ENCODE data around the gene BCAS2. TPM values are rescaled to one million over a fixed set of nuclear protein-coding genes. Genes with fewer than 3 reads are reported as not detected.

The BCAS2 gene
- total and polyA plus RNA-seq, 2 experiments from 2014 or later, result 53.5 to 58.0 TPM

GRCh38 chr1:114587203-114587991, 6.0 kb upstream of the BCAS2 start:
- no peaks in the 10 kb centered on the region for H3K36me3 ChIP-seq (replicated peaks; ENCODE audit: insufficient read depth, low read depth)
- WGBS (ENCODE audit: low lambda C conversion rate, missing lambda C conversion rate), result 97% methylated on average over 16 of the region's 16 CpGs
- H3K9me2 ChIP-seq (replicated peaks; ENCODE audit: insufficient read depth), result no peaks in the 10 kb centered on the region
- H3K4me3 ChIP-seq, result no peak overlapping the region
- H3K27me3 ChIP-seq, result no peaks in the 10 kb centered on the region
- H3K27ac ChIP-seq, result no peak overlapping the region
- no peak overlapping the region for H2AFZ ChIP-seq
- H4K20me1 ChIP-seq (ENCODE audit: insufficient read depth, poor library complexity, severe bottlenecking), result no peaks in the 10 kb centered on the region
- H3K79me2 ChIP-seq, result no peaks in the 10 kb centered on the region
- no peak overlapping the region for H3K4me2 ChIP-seq
- TF ChIP-seq EZH2phosphoT487 (IDR thresholded peaks at IDR 0.05; ENCODE audit: low read depth, severe bottlenecking, unreplicated experiment), result no peak
- no peaks in the 10 kb centered on the region for H3K4me1 ChIP-seq (ENCODE audit: insufficient read depth)
- no peak for DNase-seq (ENCODE audit: low spot score)
- no peaks in the 10 kb centered on the region for H3K9me3 ChIP-seq (ENCODE audit: low read depth)

- Histone ChIP-seq H4K20me1 (ENCODE audit: insufficient read depth, poor library complexity, severe bottlenecking) (no peaks in the 10 kb centered on the region), H3K36me3 (replicated peaks; ENCODE audit: insufficient read depth, low read depth) (no peaks in the 10 kb centered on the region), H3K9me2 (replicated peaks; ENCODE audit: insufficient read depth) (no peaks in the 10 kb centered on the region), H3K79me2 (no peaks in the 10 kb centered on the region), H3K4me1 (ENCODE audit: insufficient read depth) (no peaks in the 10 kb centered on the region), H3K9me3 (ENCODE audit: low read depth) (no peaks in the 10 kb centered on the region), H3K4me3 (no peak overlapping the region), H3K27me3 (no peaks in the 10 kb centered on the region), H2AFZ (no peak overlapping the region), H3K4me2 (no peak overlapping the region), H3K27ac (no peak overlapping the region)
- WGBS (ENCODE audit: low lambda C conversion rate, missing lambda C conversion rate), result 87% methylated on average over 5 of the region's 5 CpGs
- TF ChIP-seq CTCF (IDR thresholded peaks at IDR 0.05; ENCODE audit: poor library complexity) (no peak), EZH2phosphoT487 (IDR thresholded peaks at IDR 0.05; ENCODE audit: low read depth, severe bottlenecking, unreplicated experiment) (no peak), EZH2 (IDR thresholded peaks at IDR 0.05; ENCODE audit: borderline replicate concordance) (no peak)
- DNase-seq (ENCODE audit: low spot score), result no peak
These were observed 5.2 kb upstream of the BCAS2 start for GRCh38 chr1:114586513-114587047.

DNA sequence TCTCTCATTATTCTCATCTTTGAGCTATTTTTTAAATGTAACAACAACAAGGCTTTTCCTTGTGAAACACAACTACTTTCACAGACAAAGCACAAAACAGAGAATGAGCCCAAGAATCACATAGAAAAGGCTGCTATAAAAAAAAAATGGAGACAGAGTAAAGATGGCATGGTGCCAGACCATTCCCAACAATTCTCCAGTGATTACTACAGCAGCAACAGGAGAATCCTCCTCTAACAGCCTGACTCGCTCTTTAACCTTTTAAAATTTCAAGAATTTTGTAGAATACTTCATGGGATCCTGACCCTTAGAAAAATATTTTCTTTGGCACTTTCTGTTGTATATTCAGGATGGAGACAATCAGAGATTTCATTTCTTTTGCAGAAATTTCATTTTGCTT, 3.8 kb upstream of the BCAS2 start:
- Histone ChIP-seq H3K9me2 (replicated peaks; ENCODE audit: insufficient read depth) (no peaks in the 10 kb centered on the region), H3K27me3 (no peaks in the 10 kb centered on the region), H3K4me1 (ENCODE audit: insufficient read depth) (peaks cover 3% of the 10 kb centered on the region), H4K20me1 (ENCODE audit: insufficient read depth, poor library complexity, severe bottlenecking) (no peaks in the 10 kb centered on the region), H2AFZ (no peak overlapping the region), H3K79me2 (peaks cover 9% of the 10 kb centered on the region), H3K27ac (no peak overlapping the region), H3K36me3 (replicated peaks; ENCODE audit: insufficient read depth, low read depth) (no peaks in the 10 kb centered on the region), H3K4me3 (no peak overlapping the region), H3K9me3 (ENCODE audit: low read depth) (no peaks in the 10 kb centered on the region), H3K4me2 (no peak overlapping the region)
- 91% methylated on average over 1 of the region's 1 CpG for WGBS (ENCODE audit: low lambda C conversion rate, missing lambda C conversion rate)
- TF ChIP-seq EZH2 (IDR thresholded peaks at IDR 0.05; ENCODE audit: borderline replicate concordance) (no peak), CTCF (IDR thresholded peaks at IDR 0.05; ENCODE audit: poor library complexity) (no peak), EZH2phosphoT487 (IDR thresholded peaks at IDR 0.05; ENCODE audit: low read depth, severe bottlenecking, unreplicated experiment) (no peak)
- no peak for DNase-seq (ENCODE audit: low spot score)

DNA sequence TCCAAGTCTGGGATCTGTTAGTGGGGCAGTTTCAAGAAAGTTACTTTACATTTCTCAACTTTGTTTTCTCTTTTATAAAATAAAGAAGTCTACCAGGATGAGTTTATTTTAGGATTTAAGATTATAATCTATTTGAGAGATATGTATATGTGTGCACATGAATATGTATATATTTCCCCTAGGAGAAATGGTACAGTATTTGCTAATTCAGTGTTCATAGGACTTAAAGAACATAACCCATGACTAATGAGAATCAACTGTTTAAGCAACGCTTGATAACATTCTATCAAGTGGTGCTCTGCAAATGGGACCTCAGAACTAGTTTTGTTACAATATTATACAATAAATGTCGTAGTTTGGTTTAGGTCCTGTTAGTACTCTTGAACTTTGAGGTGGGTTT, 7.0 kb downstream of the BCAS2 start:
- H3K9me2 ChIP-seq (replicated peaks; ENCODE audit: insufficient read depth), result no peaks in the 10 kb centered on the region
- peaks cover 11% of the 10 kb centered on the region for H3K79me2 ChIP-seq
- no peak overlapping the region for H2AFZ ChIP-seq
- H3K9me3 ChIP-seq (ENCODE audit: low read depth), result no peaks in the 10 kb centered on the region
- no peaks in the 10 kb centered on the region for H3K4me1 ChIP-seq (ENCODE audit: insufficient read depth)
- H3K27ac ChIP-seq, result no peak overlapping the region
- TF ChIP-seq EZH2 (IDR thresholded peaks at IDR 0.05; ENCODE audit: borderline replicate concordance) (no peak), CTCF (IDR thresholded peaks at IDR 0.05; ENCODE audit: poor library complexity) (no peak), EZH2phosphoT487 (IDR thresholded peaks at IDR 0.05; ENCODE audit: low read depth, severe bottlenecking, unreplicated experiment) (no peak)
- WGBS (ENCODE audit: low lambda C conversion rate, missing lambda C conversion rate), result 99% methylated on average over 2 of the region's 2 CpGs
- no peak overlapping the region for H3K4me3 ChIP-seq
- H3K36me3 ChIP-seq (replicated peaks; ENCODE audit: insufficient read depth, low read depth), result peaks cover 3% of the 10 kb centered on the region
- H3K27me3 ChIP-seq, result no peaks in the 10 kb centered on the region
- H3K4me2 ChIP-seq, result no peak overlapping the region
- DNase-seq (ENCODE audit: low spot score), result no peak
- no peaks in the 10 kb centered on the region for H4K20me1 ChIP-seq (ENCODE audit: insufficient read depth, poor library complexity, severe bottlenecking)
